GM18502 (cell line): Measurements from ENCODE around the gene IGLL1.
"Not testable (repeated sequence)": the region's sequence is repeated elsewhere in the genome, so short reads cannot be mapped to it uniquely, and the experiment has no call there.

Experiments used
- ATAC-seq: cut with Tn5 transposase; IDR thresholded peaks from one replicate; pipeline ENCODE4 v1.9.1; 2021; ENCODE audit warnings: mild to moderate bottlenecking; ENCODE audit not compliant: unreplicated experiment, poor library complexity

The IGLL1 gene

GRCh38 chr22:23543506-23544000 lies 36.5 kb downstream of the IGLL1 start:
- ATAC-seq, result not testable (repeated sequence)

- no peak for ATAC-seq
Observed at GRCh38 chr22:23542933-23543332, 37.2 kb downstream of the IGLL1 start.

GRCh38 chr22:23542391-23542790 lies 37.7 kb downstream of the IGLL1 start:
- ATAC-seq, result not testable (repeated sequence)

GRCh38 chr22:23541849-23542281 lies 38.2 kb downstream of the IGLL1 start:
- ATAC-seq, result not testable (repeated sequence)

- not testable (repeated sequence) for ATAC-seq
Observed at GRCh38 chr22:23540837-23541236, 39.3 kb downstream of the IGLL1 start.

GRCh38 chr22:23539839-23540198 lies 40.3 kb downstream of the IGLL1 start:
- ATAC-seq, result not testable (repeated sequence)

GRCh38 chr22:23539135-23539838 lies 40.8 kb downstream of the IGLL1 start:
- peak; percentile 63 for ATAC-seq

GRCh38 chr22:23538696-23539030 lies 41.4 kb downstream of the IGLL1 start:
- ATAC-seq, result not testable (repeated sequence)

GRCh38 chr22:23537830-23538695 lies 42.0 kb downstream of the IGLL1 start:
- ATAC-seq, result not testable (repeated sequence)

- ATAC-seq, result no peak
Observed at GRCh38 chr22:23537416-23537815, 42.7 kb downstream of the IGLL1 start.

- no peak for ATAC-seq
Observed at GRCh38 chr22:23536821-23537345, 43.2 kb downstream of the IGLL1 start.

- ATAC-seq, result not testable (repeated sequence)
Observed at GRCh38 chr22:23535790-23536661, 44.1 kb downstream of the IGLL1 start.

GRCh38 chr22:23534851-23535717 lies 45.0 kb downstream of the IGLL1 start:
- ATAC-seq, result no peak

GRCh38 chr22:23534201-23534850 lies 45.8 kb downstream of the IGLL1 start:
- ATAC-seq, result no peak

GRCh38 chr22:23533771-23534191 lies 46.3 kb downstream of the IGLL1 start:
- no peak for ATAC-seq

- no peak for ATAC-seq
Observed at GRCh38 chr22:23533328-23533762, 46.7 kb downstream of the IGLL1 start.

- ATAC-seq, result no peak
Observed at GRCh38 chr22:23532731-23533130, 47.4 kb downstream of the IGLL1 start.

GRCh38 chr22:23531966-23532705 lies 48.0 kb downstream of the IGLL1 start:
- no peak for ATAC-seq
